ENCODE results near the gene TP73.
"Not testable (repeated sequence)": the region's sequence is repeated elsewhere in the genome, so short reads cannot be mapped to it uniquely, and the experiment has no call there.

The TP73 gene

GRCh38 chr1:3618881-3619671 lies 33.2 kb upstream of the TP73 start:
- no peak for DNase-seq (ENCODE audit: low read depth)

GRCh38 chr1:3620708-3621107 lies 31.6 kb upstream of the TP73 start:
- DNase-seq (ENCODE audit: low read depth) = no peak

- not testable (repeated sequence) for DNase-seq (ENCODE audit: low read depth)
Measured at GRCh38 chr1:3621151-3621671, 31.1 kb upstream of the TP73 start.

- not testable (repeated sequence) for DNase-seq (ENCODE audit: low read depth)
Measured at GRCh38 chr1:3622102-3622501, 30.2 kb upstream of the TP73 start.

- DNase-seq (ENCODE audit: low read depth) = no peak
Measured at GRCh38 chr1:3623441-3624199, 28.7 kb upstream of the TP73 start.

GRCh38 chr1:3624200-3625136 lies 27.8 kb upstream of the TP73 start, which contains the start of gene TPRG1L:
TPRG1L (plus strand) TSS chr1:3625015; CDS start chr1:3625073, 58 bp downstream.
- peak; percentile 68 for DNase-seq (ENCODE audit: low read depth)

- DNase-seq (ENCODE audit: low read depth) = no peak
Measured at GRCh38 chr1:3625151-3625907, 27.0 kb upstream of the TP73 start.

GRCh38 chr1:3626025-3626424 lies 26.3 kb upstream of the TP73 start:
- DNase-seq (ENCODE audit: low read depth) = no peak

- DNase-seq (ENCODE audit: low read depth) = no peak
Measured at GRCh38 chr1:3627515-3628253, 24.6 kb upstream of the TP73 start.

- no peak for DNase-seq (ENCODE audit: low read depth)
Measured at GRCh38 chr1:3628445-3628844, 23.9 kb upstream of the TP73 start.

- DNase-seq (ENCODE audit: low read depth) = no peak
Measured at GRCh38 chr1:3629561-3630160, 22.7 kb upstream of the TP73 start.

GRCh38 chr1:3630161-3630611 lies 22.1 kb upstream of the TP73 start:
- DNase-seq (ENCODE audit: low read depth) = no peak

GRCh38 chr1:3630914-3631313 lies 21.4 kb upstream of the TP73 start:
- DNase-seq (ENCODE audit: low read depth) = no peak

GRCh38 chr1:3631320-3632260 lies 20.7 kb upstream of the TP73 start:
- no peak for DNase-seq (ENCODE audit: low read depth)

GRCh38 chr1:3632298-3632697 lies 20.0 kb upstream of the TP73 start:
- DNase-seq (ENCODE audit: low read depth) = no peak

- no peak for DNase-seq (ENCODE audit: low read depth)
Measured at GRCh38 chr1:3632716-3633343, 19.5 kb upstream of the TP73 start.

GRCh38 chr1:3633344-3634058 lies 18.8 kb upstream of the TP73 start:
- DNase-seq (ENCODE audit: low read depth) = no peak
